ENCODE measurements around the gene CFAP54. TPM values are rescaled to one million over a fixed set of nuclear protein-coding genes. Genes with fewer than 3 reads are reported as not detected.

Gene CFAP54
- total and polyA plus RNA-seq, 2 experiments from 2014 or later = 0.07 to 0.76 TPM

- DNase-seq (ENCODE audit: low spot score) = no peak
- H4K20me1 ChIP-seq (replicated peaks; ENCODE audit: insufficient read depth) = no peaks in the 10 kb centered on the region
- H3K4me3 ChIP-seq = no peak overlapping the region
- peaks cover 12% of the 10 kb centered on the region for H3K4me1 Mint-ChIP-seq
- H3K4me1 ChIP-seq (ENCODE audit: insufficient read depth) = peaks cover 12% of the 10 kb centered on the region
- no peak overlapping the region for H3K4me2 ChIP-seq
- TF ChIP-seq EZH2 (IDR thresholded peaks at IDR 0.05; ENCODE audit: low read depth, unreplicated experiment) = no peak
- no peak for TF ChIP-seq REST (IDR thresholded peaks at IDR 0.05; ENCODE audit: unreplicated experiment)
- no peaks in the 10 kb centered on the region for H3K36me3 ChIP-seq (ENCODE audit: insufficient read depth)
- H3K9me3 Mint-ChIP-seq = no peaks in the 10 kb centered on the region
- no peak overlapping the region for H3K27ac ChIP-seq (ENCODE audit: low read depth)
- ATAC-seq = no peak
- no peaks in the 10 kb centered on the region for H3K9me2 ChIP-seq (ENCODE audit: insufficient read depth)
- H3K27ac Mint-ChIP-seq = no peak overlapping the region
- peaks cover 1% of the 10 kb centered on the region for H3K27me3 Mint-ChIP-seq (ENCODE audit: insufficient read depth, low read depth, poor library complexity)
- H3K36me3 Mint-ChIP-seq (ENCODE audit: low read depth) = no peaks in the 10 kb centered on the region
- H3F3A ChIP-seq (replicated peaks; ENCODE audit: low read depth) = no peaks in the 10 kb centered on the region
- H3K4me3 Mint-ChIP-seq = no peak overlapping the region
- H2AFZ ChIP-seq = peak overlapping the region; percentile 86; the same call in 1 of the 2 replicates
- no peaks in the 10 kb centered on the region for H3K27me3 ChIP-seq (ENCODE audit: insufficient read depth)
- H3K79me2 ChIP-seq (replicated peaks; ENCODE audit: insufficient read depth) = no peaks in the 10 kb centered on the region
Observed at GRCh38 chr12:96513681-96514080, 24.3 kb downstream of the CFAP54 start.

GRCh38 chr12:96514328-96514727 is 25.0 kb downstream of the CFAP54 start:
- no peak overlapping the region for H3K27ac Mint-ChIP-seq
- Histone ChIP-seq H3K4me1 (ENCODE audit: insufficient read depth) (peaks cover 12% of the 10 kb centered on the region), H3K9me2 (ENCODE audit: insufficient read depth) (no peaks in the 10 kb centered on the region)

More at GRCh38 chr12:96514328-96514727, 25.0 kb downstream of the CFAP54 start:
- Mint-ChIP-seq H3K9me3 (no peaks in the 10 kb centered on the region), H3K36me3 (ENCODE audit: low read depth) (no peaks in the 10 kb centered on the region), H3K4me1 (peaks cover 12% of the 10 kb centered on the region), H3K4me3 (no peak overlapping the region), H3K27me3 (ENCODE audit: insufficient read depth, low read depth, poor library complexity) (peaks cover 1% of the 10 kb centered on the region)
- Histone ChIP-seq H3K27ac (ENCODE audit: low read depth) (no peak overlapping the region), H3F3A (replicated peaks; ENCODE audit: low read depth) (no peaks in the 10 kb centered on the region), H3K27me3 (ENCODE audit: insufficient read depth) (no peaks in the 10 kb centered on the region), H3K36me3 (ENCODE audit: insufficient read depth) (no peaks in the 10 kb centered on the region), H2AFZ (no peak overlapping the region), H3K79me2 (replicated peaks; ENCODE audit: insufficient read depth) (no peaks in the 10 kb centered on the region), H3K4me3 (no peak overlapping the region), H3K4me2 (no peak overlapping the region), H4K20me1 (replicated peaks; ENCODE audit: insufficient read depth) (no peaks in the 10 kb centered on the region)
- TF ChIP-seq ZNF114 (CRISPR knock-in tag; IDR thresholded peaks at IDR 0.05) = no peak
- TF ChIP-seq CREB1 (CRISPR knock-in tag; IDR thresholded peaks at IDR 0.05; ENCODE audit: low read depth) = no peak
- TF ChIP-seq, protein P1, sequence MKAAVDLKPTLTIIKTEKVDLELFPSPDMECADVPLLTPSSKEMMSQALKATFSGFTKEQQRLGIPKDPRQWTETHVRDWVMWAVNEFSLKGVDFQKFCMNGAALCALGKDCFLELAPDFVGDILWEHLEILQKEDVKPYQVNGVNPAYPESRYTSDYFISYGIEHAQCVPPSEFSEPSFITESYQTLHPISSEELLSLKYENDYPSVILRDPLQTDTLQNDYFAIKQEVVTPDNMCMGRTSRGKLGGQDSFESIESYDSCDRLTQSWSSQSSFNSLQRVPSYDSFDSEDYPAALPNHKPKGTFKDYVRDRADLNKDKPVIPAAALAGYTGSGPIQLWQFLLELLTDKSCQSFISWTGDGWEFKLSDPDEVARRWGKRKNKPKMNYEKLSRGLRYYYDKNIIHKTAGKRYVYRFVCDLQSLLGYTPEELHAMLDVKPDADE (IDR thresholded peaks at IDR 0.05) = no peak
- TF ChIP-seq ZNF331 (CRISPR knock-in tag; IDR thresholded peaks at IDR 0.05; ENCODE audit: low read depth) = no peak
- no peak for TF ChIP-seq NANOG (IDR thresholded peaks at IDR 0.05; ENCODE audit: borderline replicate concordance)
- no peak for DNase-seq (ENCODE audit: low spot score)
- ATAC-seq = no peak
